BJ (cell line): ENCODE measurements around the gene TRMT11. TPM values are rescaled to one million over a fixed set of nuclear protein-coding genes. Genes with fewer than 3 reads are reported as not detected.

Source experiments
- CTCF ChIA-PET: fragments of 350-600 bp; formaldehyde crosslinking; extraction: SDS; loops from one replicate; lab custom pipeline; 2021; ENCODE audit warnings: antibody characterized with exemption, inconsistent platforms; lab: Yijun Ruan, JAX
- POLR2A ChIA-PET: fragments of 300-600 bp; sonication (Branson Sonifier 250); formaldehyde crosslinking; extraction: SDS; loops from one replicate; lab custom pipeline; 2021; ENCODE audit warnings: antibody characterized with exemption; lab: Charles Lee
- DNase-seq: peaks from one replicate; pipeline ENCODE4 v3.0.0-alpha.2; 2011; ENCODE audit warnings: low read depth
- H3K27me3 ChIP-seq: 2 replicates; pipeline ENCODE4 v1.6.0; 2011; ENCODE audit warnings: low read length; ENCODE audit not compliant: control insufficient read depth, insufficient read depth
- H3K36me3 ChIP-seq: 2 replicates; pipeline ENCODE4 v1.5.1; 2011; ENCODE audit warnings: low read length; ENCODE audit not compliant: control insufficient read depth, insufficient read depth
- H3K4me3 ChIP-seq: 2 replicates; pipeline ENCODE4 v1.5.1; 2011; ENCODE audit warnings: low read depth, mild to moderate bottlenecking, control low read depth, low read length
- CTCF ChIP-seq: IDR thresholded peaks from 2 replicates; pipeline ENCODE4 v1.5.1; 2011; ENCODE audit warnings: low read depth, mild to moderate bottlenecking, control low read depth, inconsistent platforms, low read length, moderate library complexity; ENCODE audit not compliant: insufficient read depth
- polyA plus RNA-seq: library from polyadenylated mRNA; depleted of rRNA; stranded (reverse); fragments of >200 nt; gene quantifications from 2 replicates; pipeline ENCODE4 v1.2.3, GENCODE V29; 2011

Gene TRMT11
- polyA plus RNA-seq, 1 experiment: 10.1 TPM

- ChIA-PET CTCF (interaction anchor here (1.9 kb wide), 2 partner anchors 10 to 14 kb away, joined by 6 to 8 read pairs; partner anchors contain the start of gene HINT3), POLR2A (no interaction called here)
- H3K36me3 ChIP-seq: no peaks in the 10 kb centered on the region
- no peaks in the 10 kb centered on the region for H3K27me3 ChIP-seq
- no peak for TF ChIP-seq CTCF
- H3K4me3 ChIP-seq: no peak overlapping the region
- DNase-seq: no peak
Measured at GRCh38 chr6:125942672-125943527, 43.4 kb upstream of the TRMT11 start.

GRCh38 chr6:125943528-125944433, 42.6 kb upstream of the TRMT11 start:
- POLR2A ChIA-PET: no interaction called here
- CTCF ChIA-PET: interaction anchor here (0.8 to 1.9 kb wide), 3 partner anchors 9 to 13 kb away, joined by 3 to 8 read pairs (median 6); partner anchors contain the start of gene HINT3
- no peaks in the 10 kb centered on the region for H3K36me3 ChIP-seq
- H3K27me3 ChIP-seq: no peaks in the 10 kb centered on the region
- no peak for DNase-seq
- no peak overlapping the region for H3K4me3 ChIP-seq
- no peak for TF ChIP-seq CTCF

- TF ChIP-seq CTCF: no peak
- DNase-seq: no peak
- Histone ChIP-seq H3K36me3 (no peaks in the 10 kb centered on the region), H3K4me3 (no peak overlapping the region), H3K27me3 (no peaks in the 10 kb centered on the region)
- POLR2A ChIA-PET: no interaction called here
- CTCF ChIA-PET: interaction anchor here (0.8 to 1.9 kb wide), 2 partner anchors 8 to 10 kb away, joined by 3 to 6 read pairs; no protein-coding TSS in a partner anchor
Measured at GRCh38 chr6:125944434-125944816, 41.9 kb upstream of the TRMT11 start.

- CTCF ChIA-PET: interaction anchor here (1.9 kb wide), 1 partner anchor 39 kb away, joined by 5 read pairs; no protein-coding TSS in a partner anchor
- TF ChIP-seq CTCF: no peak
- Histone ChIP-seq H3K36me3 (no peaks in the 10 kb centered on the region), H3K4me3 (no peak overlapping the region), H3K27me3 (no peaks in the 10 kb centered on the region)
- no peak for DNase-seq
- POLR2A ChIA-PET: no interaction called here
Measured at GRCh38 chr6:125944896-125945295, 41.4 kb upstream of the TRMT11 start.
